ENCODE results near the gene ACO1. TPM values are rescaled to one million over a fixed set of nuclear protein-coding genes. Genes with fewer than 3 reads are reported as not detected.
"Not testable (repeated sequence)": the region's sequence is repeated elsewhere in the genome, so short reads cannot be mapped to it uniquely, and the experiment has no call there.

ACO1 gene
- polyA plus RNA-seq, 1 donor from 2014 or later: 16.5 TPM

DNA sequence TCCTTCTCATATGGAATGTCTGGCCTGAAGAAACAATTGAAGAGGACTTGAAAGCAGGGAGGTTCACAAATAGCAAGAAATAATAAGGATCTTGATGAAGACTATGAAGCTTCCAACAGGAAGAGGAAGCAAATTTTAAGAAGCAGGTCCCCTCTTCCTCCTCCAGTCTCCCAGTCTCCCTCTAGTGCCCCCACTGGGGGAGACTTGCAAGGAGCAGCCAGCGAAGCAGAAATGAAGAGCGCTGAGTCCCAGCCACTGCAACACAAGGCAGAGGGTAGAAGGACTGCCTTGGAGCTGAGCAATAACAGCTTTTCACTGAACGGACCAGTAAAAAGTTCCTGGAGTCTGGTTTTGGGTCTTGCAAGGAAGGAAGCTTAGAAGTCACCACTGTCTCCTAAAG, 32.6 kb upstream of the ACO1 start:
- no peak overlapping the region for H3K4me2 ChIP-seq (ENCODE audit: low read length)
- H3K9me3 ChIP-seq (ENCODE audit: low read length): no peaks in the 10 kb centered on the region
- H3F3A ChIP-seq (ENCODE audit: insufficient read depth, low read length, poor library complexity, severe bottlenecking): no peaks in the 10 kb centered on the region
- H3K4me3 ChIP-seq (ENCODE audit: low read length): no peak overlapping the region
- H4K20me1 ChIP-seq (ENCODE audit: insufficient read depth): no peaks in the 10 kb centered on the region
- no peaks in the 10 kb centered on the region for H3K27me3 ChIP-seq (ENCODE audit: insufficient read depth, low read depth, low read length)
- no peaks in the 10 kb centered on the region for H3K9me2 ChIP-seq (ENCODE audit: insufficient read depth, low read length)
- no peak overlapping the region for H3K9ac ChIP-seq (ENCODE audit: low read length)
- no peaks in the 10 kb centered on the region for H3K36me3 ChIP-seq (ENCODE audit: insufficient read depth, low read length)
- TF ChIP-seq, protein P1, sequence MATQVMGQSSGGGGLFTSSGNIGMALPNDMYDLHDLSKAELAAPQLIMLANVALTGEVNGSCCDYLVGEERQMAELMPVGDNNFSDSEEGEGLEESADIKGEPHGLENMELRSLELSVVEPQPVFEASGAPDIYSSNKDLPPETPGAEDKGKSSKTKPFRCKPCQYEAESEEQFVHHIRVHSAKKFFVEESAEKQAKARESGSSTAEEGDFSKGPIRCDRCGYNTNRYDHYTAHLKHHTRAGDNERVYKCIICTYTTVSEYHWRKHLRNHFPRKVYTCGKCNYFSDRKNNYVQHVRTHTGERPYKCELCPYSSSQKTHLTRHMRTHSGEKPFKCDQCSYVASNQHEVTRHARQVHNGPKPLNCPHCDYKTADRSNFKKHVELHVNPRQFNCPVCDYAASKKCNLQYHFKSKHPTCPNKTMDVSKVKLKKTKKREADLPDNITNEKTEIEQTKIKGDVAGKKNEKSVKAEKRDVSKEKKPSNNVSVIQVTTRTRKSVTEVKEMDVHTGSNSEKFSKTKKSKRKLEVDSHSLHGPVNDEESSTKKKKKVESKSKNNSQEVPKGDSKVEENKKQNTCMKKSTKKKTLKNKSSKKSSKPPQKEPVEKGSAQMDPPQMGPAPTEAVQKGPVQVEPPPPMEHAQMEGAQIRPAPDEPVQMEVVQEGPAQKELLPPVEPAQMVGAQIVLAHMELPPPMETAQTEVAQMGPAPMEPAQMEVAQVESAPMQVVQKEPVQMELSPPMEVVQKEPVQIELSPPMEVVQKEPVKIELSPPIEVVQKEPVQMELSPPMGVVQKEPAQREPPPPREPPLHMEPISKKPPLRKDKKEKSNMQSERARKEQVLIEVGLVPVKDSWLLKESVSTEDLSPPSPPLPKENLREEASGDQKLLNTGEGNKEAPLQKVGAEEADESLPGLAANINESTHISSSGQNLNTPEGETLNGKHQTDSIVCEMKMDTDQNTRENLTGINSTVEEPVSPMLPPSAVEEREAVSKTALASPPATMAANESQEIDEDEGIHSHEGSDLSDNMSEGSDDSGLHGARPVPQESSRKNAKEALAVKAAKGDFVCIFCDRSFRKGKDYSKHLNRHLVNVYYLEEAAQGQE (IDR thresholded peaks at IDR 0.05; ENCODE audit: borderline replicate concordance): no peak
- no peak for TF ChIP-seq EZH2 (IDR thresholded peaks at IDR 0.05; ENCODE audit: borderline replicate concordance, insufficient read depth, low read length, poor library complexity, severe bottlenecking)
- TF ChIP-seq, protein P2, sequence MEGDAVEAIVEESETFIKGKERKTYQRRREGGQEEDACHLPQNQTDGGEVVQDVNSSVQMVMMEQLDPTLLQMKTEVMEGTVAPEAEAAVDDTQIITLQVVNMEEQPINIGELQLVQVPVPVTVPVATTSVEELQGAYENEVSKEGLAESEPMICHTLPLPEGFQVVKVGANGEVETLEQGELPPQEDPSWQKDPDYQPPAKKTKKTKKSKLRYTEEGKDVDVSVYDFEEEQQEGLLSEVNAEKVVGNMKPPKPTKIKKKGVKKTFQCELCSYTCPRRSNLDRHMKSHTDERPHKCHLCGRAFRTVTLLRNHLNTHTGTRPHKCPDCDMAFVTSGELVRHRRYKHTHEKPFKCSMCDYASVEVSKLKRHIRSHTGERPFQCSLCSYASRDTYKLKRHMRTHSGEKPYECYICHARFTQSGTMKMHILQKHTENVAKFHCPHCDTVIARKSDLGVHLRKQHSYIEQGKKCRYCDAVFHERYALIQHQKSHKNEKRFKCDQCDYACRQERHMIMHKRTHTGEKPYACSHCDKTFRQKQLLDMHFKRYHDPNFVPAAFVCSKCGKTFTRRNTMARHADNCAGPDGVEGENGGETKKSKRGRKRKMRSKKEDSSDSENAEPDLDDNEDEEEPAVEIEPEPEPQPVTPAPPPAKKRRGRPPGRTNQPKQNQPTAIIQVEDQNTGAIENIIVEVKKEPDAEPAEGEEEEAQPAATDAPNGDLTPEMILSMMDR (IDR thresholded peaks at IDR 0.05; ENCODE audit: poor library complexity, severe bottlenecking): no peak
- no peak for TF ChIP-seq TAF1 (IDR thresholded peaks at IDR 0.05; ENCODE audit: low read depth)
- no peak for TF ChIP-seq MXI1 (conservative IDR thresholded peaks at IDR 0.05; ENCODE audit: poor library complexity, severe bottlenecking)
- TF ChIP-seq EP300 (conservative IDR thresholded peaks at IDR 0.05; ENCODE audit: poor library complexity, severe bottlenecking): no peak
- no peak for TF ChIP-seq POLR2AphosphoS5 (IDR thresholded peaks at IDR 0.05)
- TF ChIP-seq SMC3 (conservative IDR thresholded peaks at IDR 0.05; ENCODE audit: poor library complexity): no peak
- no peak for TF ChIP-seq RAD21 (conservative IDR thresholded peaks at IDR 0.05)
- no peak overlapping the region for H3K27ac ChIP-seq (ENCODE audit: low read length)
- H2AFZ ChIP-seq (ENCODE audit: low read depth, low read length): no peak overlapping the region
- H3K79me2 ChIP-seq (replicated peaks; ENCODE audit: insufficient read depth, low read length): no peaks in the 10 kb centered on the region

DNA sequence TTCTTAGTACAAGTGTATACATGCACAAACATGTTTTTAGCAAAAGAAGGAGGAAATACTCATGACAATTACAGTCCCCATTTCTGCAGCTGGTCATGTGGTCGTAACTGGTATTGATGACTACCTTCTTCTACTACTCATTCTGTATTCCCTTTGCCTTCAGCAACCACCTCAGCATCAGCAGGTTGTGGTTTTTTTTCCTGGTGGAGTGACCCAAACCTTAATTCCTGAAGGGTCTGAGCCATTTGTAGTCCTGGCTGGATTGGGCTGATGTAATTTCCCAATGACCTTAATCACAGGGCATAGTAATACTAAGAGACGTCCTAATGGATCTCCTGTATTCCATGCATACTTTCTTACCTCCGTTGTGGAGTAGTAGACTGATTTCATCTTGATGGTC, 31.0 kb upstream of the ACO1 start:
- not testable (repeated sequence) for H3K27ac ChIP-seq (ENCODE audit: low read length); H3K4me3 ChIP-seq (ENCODE audit: low read length); H3K27me3 ChIP-seq (ENCODE audit: insufficient read depth, low read depth, low read length); H3K9me2 ChIP-seq (ENCODE audit: insufficient read depth, low read length); H3K9ac ChIP-seq (ENCODE audit: low read length); H3F3A ChIP-seq (ENCODE audit: insufficient read depth, low read length, poor library complexity, severe bottlenecking); H4K20me1 ChIP-seq (ENCODE audit: insufficient read depth); H3K79me2 ChIP-seq (replicated peaks; ENCODE audit: insufficient read depth, low read length); H3K36me3 ChIP-seq (ENCODE audit: insufficient read depth, low read length); H3K9me3 ChIP-seq (ENCODE audit: low read length); H3K4me2 ChIP-seq (ENCODE audit: low read length); H2AFZ ChIP-seq (ENCODE audit: low read depth, low read length)

DNA sequence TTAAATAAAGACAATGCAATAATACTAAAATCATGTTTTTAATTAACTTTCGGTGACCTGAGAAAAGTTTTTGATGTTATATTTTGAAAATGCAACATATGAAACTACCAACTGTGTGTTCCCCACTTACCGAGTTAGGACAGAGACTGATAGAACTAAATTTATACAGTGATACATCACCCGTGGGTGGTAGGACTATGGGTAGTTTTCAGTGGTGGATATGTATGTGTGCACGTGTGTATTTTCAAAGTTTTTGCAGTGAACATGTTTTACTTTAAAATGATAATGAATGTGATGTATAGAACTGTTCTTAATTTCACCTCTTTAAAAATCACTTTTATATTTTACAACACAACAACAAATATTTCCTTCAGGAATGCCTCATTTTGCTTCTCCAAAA, 25.0 kb upstream of the ACO1 start:
- Histone ChIP-seq H3K9ac (ENCODE audit: low read length) (no peak overlapping the region), H3F3A (ENCODE audit: insufficient read depth, low read length, poor library complexity, severe bottlenecking) (no peaks in the 10 kb centered on the region)

More for the DNA sequence above, 25.0 kb upstream of the ACO1 start:
- no peaks in the 10 kb centered on the region for H3K27me3 ChIP-seq (ENCODE audit: insufficient read depth, low read depth, low read length)
- H3K4me2 ChIP-seq (ENCODE audit: low read length): no peak overlapping the region
- H3K9me3 ChIP-seq (ENCODE audit: low read length): no peaks in the 10 kb centered on the region
- TF ChIP-seq, protein P1 (IDR thresholded peaks at IDR 0.05; ENCODE audit: borderline replicate concordance): no peak
- TF ChIP-seq EP300 (conservative IDR thresholded peaks at IDR 0.05; ENCODE audit: poor library complexity, severe bottlenecking): no peak
- TF ChIP-seq TAF1 (IDR thresholded peaks at IDR 0.05; ENCODE audit: low read depth): no peak
- no peak for TF ChIP-seq MXI1 (conservative IDR thresholded peaks at IDR 0.05; ENCODE audit: poor library complexity, severe bottlenecking)
- TF ChIP-seq, protein P2 (IDR thresholded peaks at IDR 0.05; ENCODE audit: poor library complexity, severe bottlenecking): no peak
- TF ChIP-seq SMC3 (conservative IDR thresholded peaks at IDR 0.05; ENCODE audit: poor library complexity): no peak
- no peak for TF ChIP-seq RAD21 (conservative IDR thresholded peaks at IDR 0.05)
- no peak for TF ChIP-seq POLR2AphosphoS5 (IDR thresholded peaks at IDR 0.05)
- no peak for TF ChIP-seq EZH2 (IDR thresholded peaks at IDR 0.05; ENCODE audit: borderline replicate concordance, insufficient read depth, low read length, poor library complexity, severe bottlenecking)
- no peaks in the 10 kb centered on the region for H4K20me1 ChIP-seq (ENCODE audit: insufficient read depth)
- no peaks in the 10 kb centered on the region for H3K79me2 ChIP-seq (replicated peaks; ENCODE audit: insufficient read depth, low read length)
- no peak overlapping the region for H3K4me3 ChIP-seq (ENCODE audit: low read length)
- no peaks in the 10 kb centered on the region for H3K36me3 ChIP-seq (ENCODE audit: insufficient read depth, low read length)
- no peak overlapping the region for H2AFZ ChIP-seq (ENCODE audit: low read depth, low read length)
- no peak overlapping the region for H3K27ac ChIP-seq (ENCODE audit: low read length)
- H3K9me2 ChIP-seq (ENCODE audit: insufficient read depth, low read length): no peaks in the 10 kb centered on the region

Measured in neural cell (in vitro differentiated cells).